ENCODE measurements around the gene ARRB1. TPM values are rescaled to one million over a fixed set of nuclear protein-coding genes. Genes with fewer than 3 reads are reported as not detected.

Gene ARRB1
- total RNA-seq, 1 experiment from 2014 or later, result 30.7 TPM

GRCh38 chr11:75292943-75293342 is 58.5 kb downstream of the ARRB1 start:
- in situ Hi-C loops (cut with HindIII; ENCODE audit: low pct_unique_long_range_greater_than_20kb, low sequenced_read_pairs), result no loop called here
- DNase-seq (ENCODE audit: low read depth, low spot score), result no peak

GRCh38 chr11:75291741-75292140 is 59.7 kb downstream of the ARRB1 start:
- in situ Hi-C loops (cut with HindIII; ENCODE audit: low pct_unique_long_range_greater_than_20kb, low sequenced_read_pairs), result no loop called here
- no peak for DNase-seq (ENCODE audit: low read depth, low spot score)

- no peak for DNase-seq (ENCODE audit: low read depth, low spot score)
- in situ Hi-C loops (cut with HindIII; ENCODE audit: low pct_unique_long_range_greater_than_20kb, low sequenced_read_pairs), result no loop called here
Measured at GRCh38 chr11:75289919-75290318, 61.5 kb downstream of the ARRB1 start.

- in situ Hi-C loops (cut with HindIII; ENCODE audit: low pct_unique_long_range_greater_than_20kb, low sequenced_read_pairs), result no loop called here
Measured at GRCh38 chr11:75289511-75289760, 62.0 kb downstream of the ARRB1 start.

GRCh38 chr11:75287579-75287978 is 63.9 kb downstream of the ARRB1 start:
- DNase-seq (ENCODE audit: low read depth, low spot score), result no peak
- in situ Hi-C loops (cut with HindIII; ENCODE audit: low pct_unique_long_range_greater_than_20kb, low sequenced_read_pairs), result no loop called here

More at GRCh38 chr11:75289511-75289760, 62.0 kb downstream of the ARRB1 start:
- no peak for DNase-seq (ENCODE audit: low read depth, low spot score)

GRCh38 chr11:75286826-75287465 is 64.5 kb downstream of the ARRB1 start:
- DNase-seq (ENCODE audit: low read depth, low spot score), result no peak
- in situ Hi-C loops (cut with HindIII; ENCODE audit: low pct_unique_long_range_greater_than_20kb, low sequenced_read_pairs), result no loop called here

- in situ Hi-C loops (cut with HindIII; ENCODE audit: low pct_unique_long_range_greater_than_20kb, low sequenced_read_pairs), result no loop called here
- no peak for DNase-seq (ENCODE audit: low read depth, low spot score)
Measured at GRCh38 chr11:75285776-75286360, 65.6 kb downstream of the ARRB1 start.

- DNase-seq (ENCODE audit: low read depth, low spot score), result no peak
- in situ Hi-C loops (cut with HindIII; ENCODE audit: low pct_unique_long_range_greater_than_20kb, low sequenced_read_pairs), result no loop called here
Measured at GRCh38 chr11:75283391-75283931, 68.0 kb downstream of the ARRB1 start.

- no peak for DNase-seq (ENCODE audit: low read depth, low spot score)
- in situ Hi-C loops (cut with HindIII; ENCODE audit: low pct_unique_long_range_greater_than_20kb, low sequenced_read_pairs), result no loop called here
Measured at GRCh38 chr11:75281469-75282095, 69.9 kb downstream of the ARRB1 start.

- no peak for DNase-seq (ENCODE audit: low read depth, low spot score)
- in situ Hi-C loops (cut with HindIII; ENCODE audit: low pct_unique_long_range_greater_than_20kb, low sequenced_read_pairs), result no loop called here
Measured at GRCh38 chr11:75280770-75281468, 70.5 kb downstream of the ARRB1 start.

GRCh38 chr11:75280227-75280701 is 71.2 kb downstream of the ARRB1 start:
- in situ Hi-C loops (cut with HindIII; ENCODE audit: low pct_unique_long_range_greater_than_20kb, low sequenced_read_pairs), result no loop called here
- DNase-seq (ENCODE audit: low read depth, low spot score), result peak; percentile 86

- no peak for DNase-seq (ENCODE audit: low read depth, low spot score)
- in situ Hi-C loops (cut with HindIII; ENCODE audit: low pct_unique_long_range_greater_than_20kb, low sequenced_read_pairs), result no loop called here
Measured at GRCh38 chr11:75279273-75279672, 72.2 kb downstream of the ARRB1 start.

GRCh38 chr11:75277991-75278790 is 73.3 kb downstream of the ARRB1 start:
- DNase-seq (ENCODE audit: low read depth, low spot score), result no peak
- in situ Hi-C loops (cut with HindIII; ENCODE audit: low pct_unique_long_range_greater_than_20kb, low sequenced_read_pairs), result no loop called here

- DNase-seq (ENCODE audit: low read depth, low spot score), result no peak
- in situ Hi-C loops (cut with HindIII; ENCODE audit: low pct_unique_long_range_greater_than_20kb, low sequenced_read_pairs), result no loop called here
Measured at GRCh38 chr11:75277211-75277805, 74.2 kb downstream of the ARRB1 start.

- in situ Hi-C loops (cut with HindIII; ENCODE audit: low pct_unique_long_range_greater_than_20kb, low sequenced_read_pairs), result no loop called here
- DNase-seq (ENCODE audit: low read depth, low spot score), result no peak
Measured at GRCh38 chr11:75276686-75277085, 74.8 kb downstream of the ARRB1 start.

GRCh38 chr11:75276186-75276585 is 75.3 kb downstream of the ARRB1 start:
- no peak for DNase-seq (ENCODE audit: low read depth, low spot score)
- in situ Hi-C loops (cut with HindIII; ENCODE audit: low pct_unique_long_range_greater_than_20kb, low sequenced_read_pairs), result no loop called here

GRCh38 chr11:75275581-75275980 is 75.9 kb downstream of the ARRB1 start:
- no peak for DNase-seq (ENCODE audit: low read depth, low spot score)
- in situ Hi-C loops (cut with HindIII; ENCODE audit: low pct_unique_long_range_greater_than_20kb, low sequenced_read_pairs), result no loop called here
